SK-N-MC (cell line): ENCODE data around the gene LRRIQ4.

Source experiments
- EZH2 ChIP-seq: fragments of 200-600 bp; sonication (generic); IDR thresholded peaks from one replicate; pipeline ENCODE4 v1.6.1; 2017; ENCODE audit warnings: antibody characterized with exemption
- POLR2AphosphoS5 ChIP-seq: IDR thresholded peaks from 2 replicates; pipeline ENCODE4 v1.6.1; 2012; ENCODE audit warnings: mild to moderate bottlenecking, low read depth, low read length, borderline replicate concordance

- TF ChIP-seq EZH2 = no peak
- TF ChIP-seq POLR2AphosphoS5 = peak; percentile 36; the same call in 1 of the 2 replicates
Observed at GRCh38 chr3:169772305-169772896, 40.3 kb upstream of the LRRIQ4 start.
